NCI-H128 (cell line): Measurements from ENCODE around the gene PAOX.
"Not testable (repeated sequence)": the region's sequence is repeated elsewhere in the genome, so short reads cannot be mapped to it uniquely, and the experiment has no call there.

Source experiments
- DNase-seq: peaks from one replicate; lab custom pipeline; 2025; ENCODE audit not compliant: unreplicated experiment; lab: John Stamatoyannopoulos, UW

The PAOX gene

GRCh38 chr10:133362846-133363245 is 16.2 kb upstream of the PAOX start:
- no peak for DNase-seq

GRCh38 chr10:133364645-133365431 is 14.2 kb upstream of the PAOX start:
- no peak for DNase-seq

- DNase-seq, result no peak
These were observed 13.5 kb upstream of the PAOX start for GRCh38 chr10:133365461-133366129.

GRCh38 chr10:133366130-133366478 is 13.0 kb upstream of the PAOX start:
- DNase-seq, result no peak

GRCh38 chr10:133366751-133367150 is 12.3 kb upstream of the PAOX start:
- DNase-seq, result no peak

GRCh38 chr10:133367461-133367860 is 11.6 kb upstream of the PAOX start:
- not testable (repeated sequence) for DNase-seq

- DNase-seq, result no peak
These were observed 10.9 kb upstream of the PAOX start for GRCh38 chr10:133368153-133368552.

- DNase-seq, result no peak
These were observed 8.9 kb upstream of the PAOX start for GRCh38 chr10:133370030-133370786.

GRCh38 chr10:133372507-133372906 is 6.6 kb upstream of the PAOX start:
- no peak for DNase-seq

GRCh38 chr10:133373174-133374090 is 5.6 kb upstream of the PAOX start, which contains the start of gene ECHS1:
Gene ECHS1, minus strand, starts transcription at chr10:133373354. Its CDS starts 21 bp downstream, at chr10:133373333.
- peak; percentile 70 for DNase-seq

- DNase-seq, result no peak
These were observed 3.5 kb upstream of the PAOX start for GRCh38 chr10:133375357-133376115.

- not testable (repeated sequence) for DNase-seq
These were observed 2.9 kb upstream of the PAOX start for GRCh38 chr10:133376183-133376582.

GRCh38 chr10:133377025-133377817 is 1.8 kb upstream of the PAOX start:
- DNase-seq, result no peak

- DNase-seq, result no peak
These were observed 1.2 kb upstream of the PAOX start for GRCh38 chr10:133377818-133378250.

- no peak for DNase-seq
These were observed 588 bp upstream of the PAOX start for GRCh38 chr10:133378251-133379096.

GRCh38 chr10:133379801-133380666 is 972 bp downstream of the PAOX start:
- no peak for DNase-seq

- DNase-seq, result no peak
These were observed 2.0 kb downstream of the PAOX start for GRCh38 chr10:133381036-133381435.
